Dendritic cell treated with granulocyte-macrophage colony-stimulating factor and Interleukin-4, amounts not matched to agents 40 ng/mL and 50 ng/mL, for 4 days (primary cell): ENCODE data around the gene IL17REL.

ENCODE experiments used
- H3K27ac Mint-ChIP-seq: one replicate; pipeline ENCODE4 v1.8.0; 2022; ENCODE audit warnings: mild to moderate bottlenecking, mixed read lengths
- H3K27me3 Mint-ChIP-seq: one replicate; pipeline ENCODE4 v1.8.0; 2022; ENCODE audit warnings: mild to moderate bottlenecking, mixed read lengths
- H3K36me3 Mint-ChIP-seq: one replicate; pipeline ENCODE4 v1.8.0; 2022; ENCODE audit warnings: low read depth, mixed read lengths
- H3K4me1 Mint-ChIP-seq: one replicate; pipeline ENCODE4 v1.8.0; 2022; ENCODE audit warnings: low read depth, mixed read lengths
- H3K4me3 Mint-ChIP-seq: one replicate; pipeline ENCODE4 v1.8.0; 2022; ENCODE audit warnings: mild to moderate bottlenecking, moderate library complexity, mixed read lengths
- H3K9me3 Mint-ChIP-seq: one replicate; pipeline ENCODE4 v1.8.0; 2022; ENCODE audit warnings: mixed read lengths
- intact Hi-C: fragments of 100-400 bp; cut with micrococcal nuclease; formaldehyde crosslinking; loops from one replicate; pipeline ENCODE4 v1.15.0; 2022

Gene IL17REL

DNA sequence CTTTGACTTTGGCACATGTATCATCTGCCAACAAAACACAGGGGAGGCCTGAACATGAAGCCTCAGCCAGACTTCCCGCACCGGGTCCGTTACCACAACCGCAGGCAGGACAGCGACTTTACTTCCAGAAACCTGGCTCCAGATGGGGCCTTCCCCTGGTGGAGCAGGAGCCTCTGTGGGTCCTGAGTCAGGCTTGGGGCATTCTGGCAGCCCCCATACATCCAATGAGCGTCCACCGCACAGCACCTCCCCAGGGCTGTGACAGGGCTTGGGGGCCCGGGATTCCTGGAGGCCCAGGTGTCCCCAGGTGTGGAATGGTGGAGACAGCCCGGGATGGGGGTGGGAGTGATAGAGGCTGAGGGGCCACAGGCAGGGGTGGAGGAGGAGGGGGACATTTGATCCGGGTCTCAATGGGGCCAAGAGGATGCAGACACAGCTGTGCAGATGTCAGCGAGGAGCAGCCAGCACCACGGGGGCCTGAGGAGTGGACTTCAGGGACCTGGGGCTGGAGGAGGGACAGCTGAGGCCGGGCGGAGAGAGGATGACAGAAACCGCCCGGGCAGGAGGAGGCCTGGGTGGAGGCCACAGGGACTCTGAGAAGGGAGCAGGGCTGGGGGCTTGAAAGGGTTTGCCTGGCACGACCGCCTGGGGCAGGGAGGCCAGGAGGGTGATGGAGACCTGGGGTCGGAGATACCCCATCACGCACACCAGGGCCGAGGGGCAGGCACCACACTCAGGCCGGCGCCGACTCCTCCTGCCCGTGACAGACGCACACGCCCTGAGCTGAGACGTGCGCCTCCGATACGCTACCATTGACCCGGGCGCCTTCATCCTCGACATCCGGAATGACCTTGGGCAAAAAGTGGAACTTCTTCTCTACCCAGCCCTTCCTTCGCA lies 37.0 kb upstream of the IL17REL start:
- intact Hi-C loops: no loop called here
- no peak overlapping the region for H3K27ac Mint-ChIP-seq
- H3K9me3 Mint-ChIP-seq: peaks cover 9% of the 10 kb centered on the region
- H3K4me1 Mint-ChIP-seq: no peaks in the 10 kb centered on the region
- H3K4me3 Mint-ChIP-seq: no peak overlapping the region
- H3K27me3 Mint-ChIP-seq: peaks cover 24% of the 10 kb centered on the region
- H3K36me3 Mint-ChIP-seq: no peaks in the 10 kb centered on the region

DNA sequence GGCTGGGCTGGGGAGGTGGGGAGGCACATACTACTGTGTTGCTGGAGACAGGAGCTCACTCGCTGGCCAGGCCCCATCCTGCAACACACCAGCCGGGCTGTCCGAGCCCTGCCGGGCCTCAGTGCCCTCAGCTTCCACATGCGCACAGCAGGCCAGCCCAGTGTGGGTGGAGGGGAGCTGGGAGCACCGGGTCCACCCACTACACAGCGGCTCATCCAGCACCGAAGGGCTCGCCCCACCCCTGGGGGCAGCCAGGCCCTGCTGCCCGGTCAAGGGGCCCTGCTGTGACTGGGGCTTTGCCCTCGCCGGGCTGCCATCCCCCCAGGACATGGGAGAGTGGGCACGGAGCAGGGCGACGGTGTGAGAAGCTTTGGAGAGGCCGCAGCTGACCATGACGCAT lies 36.3 kb upstream of the IL17REL start:
- Mint-ChIP-seq H3K4me3 (no peak overlapping the region), H3K4me1 (no peaks in the 10 kb centered on the region), H3K9me3 (peaks cover 4% of the 10 kb centered on the region), H3K36me3 (no peaks in the 10 kb centered on the region), H3K27me3 (peaks cover 26% of the 10 kb centered on the region), H3K27ac (no peak overlapping the region)
- intact Hi-C loops: no loop called here

DNA sequence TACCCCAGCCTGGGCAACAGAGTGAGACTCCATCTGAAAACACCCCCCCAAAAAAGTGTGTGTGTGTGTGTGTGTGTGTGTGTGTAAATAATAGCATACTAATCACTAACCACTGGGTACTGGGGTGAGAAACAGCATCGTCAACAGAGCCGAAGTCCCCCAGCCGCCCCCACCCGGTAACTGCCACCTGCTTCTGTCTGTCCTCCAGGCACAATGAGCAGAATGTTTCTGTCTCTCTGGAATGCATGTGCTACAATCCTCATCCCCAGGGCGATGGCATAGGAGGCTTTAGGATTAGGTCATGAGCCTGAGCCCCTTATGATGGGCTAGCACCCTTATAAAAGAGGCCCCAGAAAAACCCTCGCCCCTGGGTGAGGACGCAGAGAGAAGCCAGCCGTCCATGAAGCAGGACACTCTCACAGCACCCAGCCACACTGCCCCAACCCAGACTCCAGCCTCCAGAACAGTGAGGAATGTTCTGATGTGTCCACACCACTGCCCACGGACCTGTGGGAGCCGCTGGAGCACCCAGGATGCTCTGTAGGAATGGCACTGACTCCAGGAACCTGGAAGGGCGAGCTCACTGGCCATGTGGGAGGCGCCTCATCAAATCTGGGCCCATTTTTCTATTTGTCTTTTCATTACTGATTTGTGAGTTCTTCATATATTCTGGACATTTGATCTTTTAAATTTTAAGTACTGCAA lies 35.6 kb upstream of the IL17REL start:
- H3K4me3 Mint-ChIP-seq: no peak overlapping the region
- H3K4me1 Mint-ChIP-seq: no peaks in the 10 kb centered on the region
- H3K27me3 Mint-ChIP-seq: peaks cover 27% of the 10 kb centered on the region
- H3K27ac Mint-ChIP-seq: no peak overlapping the region
- intact Hi-C loops: no loop called here
- H3K9me3 Mint-ChIP-seq: no peaks in the 10 kb centered on the region
- no peaks in the 10 kb centered on the region for H3K36me3 Mint-ChIP-seq

DNA sequence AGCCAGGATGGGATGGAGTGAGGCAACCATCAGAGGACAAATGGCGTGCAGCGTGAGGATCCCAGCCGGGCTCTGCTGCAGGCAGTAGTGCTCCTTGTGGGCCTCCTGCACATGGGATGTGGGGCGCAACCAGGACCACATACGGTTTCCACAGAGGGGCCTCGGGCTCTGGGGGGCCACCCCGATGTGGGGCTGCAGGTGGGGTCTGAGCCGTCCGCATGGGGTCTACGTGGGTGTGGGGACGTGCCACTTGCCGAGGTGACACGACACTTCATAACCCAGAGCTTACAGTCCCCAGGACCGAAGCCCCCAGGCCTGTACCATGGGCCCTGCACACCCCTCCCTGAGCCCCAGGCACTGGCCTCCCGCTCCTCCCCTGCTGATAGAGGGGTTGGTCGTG lies 34.8 kb upstream of the IL17REL start:
- intact Hi-C loops: no loop called here
- H3K4me1 Mint-ChIP-seq: no peaks in the 10 kb centered on the region
- H3K36me3 Mint-ChIP-seq: no peaks in the 10 kb centered on the region
- H3K27ac Mint-ChIP-seq: no peak overlapping the region
- H3K9me3 Mint-ChIP-seq: no peaks in the 10 kb centered on the region
- H3K27me3 Mint-ChIP-seq: peaks cover 33% of the 10 kb centered on the region
- H3K4me3 Mint-ChIP-seq: no peak overlapping the region

DNA sequence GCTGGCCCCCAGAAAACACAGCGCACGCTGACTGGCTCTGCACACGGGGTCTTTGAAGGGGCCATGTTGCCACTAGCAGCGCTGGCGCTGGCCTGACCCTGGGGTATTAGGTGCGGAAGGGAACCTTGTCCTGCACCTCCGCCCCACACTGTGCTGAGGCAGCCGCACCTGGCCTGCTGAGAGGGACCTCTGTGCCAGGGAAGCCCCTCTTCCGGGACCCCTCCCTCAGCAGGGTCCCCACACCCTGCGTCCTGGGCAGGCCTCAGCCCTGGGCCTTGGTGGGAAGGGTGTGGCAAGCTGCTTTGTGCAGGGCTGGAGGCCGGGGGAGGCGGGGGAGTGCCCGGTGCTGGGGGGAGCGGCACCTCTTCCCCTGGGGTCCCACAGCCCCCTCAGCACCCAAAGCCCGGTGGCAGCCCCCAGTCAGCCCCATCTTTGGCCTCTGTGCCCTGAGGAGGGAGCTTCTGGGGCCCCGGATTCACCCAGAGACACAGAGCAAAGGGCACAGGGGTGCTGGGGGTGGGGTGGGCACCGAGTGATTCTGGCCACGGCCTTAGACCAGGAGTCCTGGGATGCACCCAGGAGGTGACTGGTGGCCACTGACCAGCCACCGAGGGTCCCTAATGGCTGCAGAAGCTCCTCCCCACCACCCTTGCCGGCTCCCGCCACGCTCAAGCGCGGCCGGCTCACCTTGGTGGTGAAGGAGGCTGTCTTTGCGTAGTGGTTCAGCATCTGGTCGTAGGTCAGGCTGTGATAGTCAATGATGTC lies 34.1 kb upstream of the IL17REL start:
- Mint-ChIP-seq H3K9me3 (no peaks in the 10 kb centered on the region), H3K27me3 (peaks cover 35% of the 10 kb centered on the region), H3K27ac (no peak overlapping the region), H3K36me3 (no peaks in the 10 kb centered on the region), H3K4me3 (no peak overlapping the region), H3K4me1 (no peaks in the 10 kb centered on the region)
- intact Hi-C loops: no loop called here

DNA sequence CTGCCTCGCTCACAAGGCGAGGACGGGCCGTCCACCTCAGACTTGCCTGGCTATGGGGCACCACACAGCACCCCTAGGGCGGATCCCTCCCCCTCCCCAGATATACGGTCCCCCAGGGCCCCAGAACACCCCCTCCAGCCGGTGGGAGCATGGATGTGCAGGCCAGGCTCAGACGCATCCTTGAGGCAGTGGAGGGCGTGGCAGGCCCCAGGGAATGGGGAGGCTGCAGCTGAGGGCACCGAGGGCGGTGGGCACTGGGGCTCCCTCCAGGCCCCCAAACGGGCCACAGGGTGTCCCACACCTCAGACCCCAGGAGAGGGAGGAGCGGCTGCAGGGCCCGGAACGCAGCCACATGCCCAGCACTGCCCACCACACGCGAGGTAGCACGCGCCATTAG lies 33.5 kb upstream of the IL17REL start:
- no peaks in the 10 kb centered on the region for H3K36me3 Mint-ChIP-seq
- intact Hi-C loops: no loop called here
- H3K4me3 Mint-ChIP-seq: no peak overlapping the region
- no peaks in the 10 kb centered on the region for H3K4me1 Mint-ChIP-seq
- peaks cover 34% of the 10 kb centered on the region for H3K27me3 Mint-ChIP-seq
- H3K9me3 Mint-ChIP-seq: no peaks in the 10 kb centered on the region
- no peak overlapping the region for H3K27ac Mint-ChIP-seq

DNA sequence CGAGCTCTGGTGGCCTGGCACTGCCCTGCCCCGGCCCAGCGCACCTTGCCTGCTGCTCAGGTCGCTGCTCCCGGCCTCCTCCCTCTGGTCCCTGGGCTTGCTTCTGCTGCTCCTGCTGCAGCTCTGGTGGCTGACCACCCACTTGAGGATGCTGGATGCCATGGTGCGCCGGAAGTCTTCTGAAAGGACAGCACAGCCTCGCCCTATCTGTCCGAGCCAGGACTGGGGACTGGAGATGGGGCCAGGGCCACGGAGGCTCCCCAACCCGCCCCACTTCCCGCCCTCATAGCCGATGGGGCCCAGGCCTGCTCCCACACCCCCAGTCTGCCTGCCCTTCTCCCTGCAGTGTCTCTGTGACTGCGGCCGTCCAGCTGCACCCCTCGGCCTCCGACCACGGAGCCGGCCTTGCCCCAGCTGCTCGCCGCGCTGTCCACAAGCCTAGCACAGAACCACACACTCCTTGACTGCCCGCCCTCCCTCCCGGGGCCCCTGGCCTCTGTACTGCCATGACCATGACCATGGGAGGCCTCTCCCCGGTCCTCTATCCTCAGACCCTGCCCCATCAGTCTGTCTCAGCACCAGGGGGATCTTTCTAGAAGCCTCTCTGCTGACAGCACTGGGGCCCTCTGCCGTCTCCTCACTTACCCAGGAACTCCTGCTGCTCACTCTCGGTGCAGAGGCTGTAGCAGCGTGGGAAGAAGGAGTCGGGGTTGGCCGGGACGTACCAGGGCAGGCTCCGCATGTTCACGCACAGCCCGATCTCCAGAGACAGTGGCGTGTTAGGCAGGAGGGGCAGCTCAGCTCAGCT lies 32.9 kb upstream of the IL17REL start:
- H3K27me3 Mint-ChIP-seq: peaks cover 33% of the 10 kb centered on the region

DNA sequence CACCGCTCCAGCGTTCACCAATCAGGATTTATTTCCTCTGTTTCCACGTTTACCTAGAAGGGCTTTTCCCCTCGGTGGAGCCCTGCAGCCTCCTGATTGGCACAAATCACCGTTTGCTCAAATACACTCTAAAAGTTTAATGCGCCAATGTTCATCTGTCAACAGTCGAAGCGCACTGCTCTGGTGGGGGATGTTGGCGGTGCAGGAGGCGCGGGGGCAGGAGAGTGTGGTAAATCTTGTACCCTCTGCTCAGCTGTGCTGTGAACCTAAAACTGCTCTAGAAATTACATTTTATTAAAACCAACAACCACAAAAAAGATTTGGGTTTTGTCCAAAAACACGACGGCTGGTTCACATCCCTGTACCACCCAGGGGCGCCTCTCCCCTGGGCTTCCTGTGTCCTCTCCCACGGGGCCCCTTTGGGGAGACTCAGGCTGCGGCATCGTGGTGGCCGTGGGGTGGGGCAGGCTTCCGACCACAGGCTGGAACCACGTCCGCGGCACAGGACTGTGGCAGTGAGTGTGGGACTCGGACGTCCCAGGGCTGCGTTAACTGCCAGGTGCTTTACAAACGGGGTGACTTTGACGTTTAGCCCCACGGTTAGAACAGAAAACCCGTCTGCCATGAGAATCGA lies 32.0 kb upstream of the IL17REL start:
- no peaks in the 10 kb centered on the region for H3K9me3 Mint-ChIP-seq
- no peak overlapping the region for H3K27ac Mint-ChIP-seq
- H3K4me1 Mint-ChIP-seq: no peaks in the 10 kb centered on the region
- no peak overlapping the region for H3K4me3 Mint-ChIP-seq
- peaks cover 33% of the 10 kb centered on the region for H3K27me3 Mint-ChIP-seq
- intact Hi-C loops: no loop called here
- H3K36me3 Mint-ChIP-seq: no peaks in the 10 kb centered on the region

More for the DNA sequence above, 32.9 kb upstream of the IL17REL start:
- intact Hi-C loops: no loop called here
- Mint-ChIP-seq H3K9me3 (no peaks in the 10 kb centered on the region), H3K4me3 (no peak overlapping the region), H3K4me1 (no peaks in the 10 kb centered on the region), H3K27ac (no peak overlapping the region), H3K36me3 (no peaks in the 10 kb centered on the region)

DNA sequence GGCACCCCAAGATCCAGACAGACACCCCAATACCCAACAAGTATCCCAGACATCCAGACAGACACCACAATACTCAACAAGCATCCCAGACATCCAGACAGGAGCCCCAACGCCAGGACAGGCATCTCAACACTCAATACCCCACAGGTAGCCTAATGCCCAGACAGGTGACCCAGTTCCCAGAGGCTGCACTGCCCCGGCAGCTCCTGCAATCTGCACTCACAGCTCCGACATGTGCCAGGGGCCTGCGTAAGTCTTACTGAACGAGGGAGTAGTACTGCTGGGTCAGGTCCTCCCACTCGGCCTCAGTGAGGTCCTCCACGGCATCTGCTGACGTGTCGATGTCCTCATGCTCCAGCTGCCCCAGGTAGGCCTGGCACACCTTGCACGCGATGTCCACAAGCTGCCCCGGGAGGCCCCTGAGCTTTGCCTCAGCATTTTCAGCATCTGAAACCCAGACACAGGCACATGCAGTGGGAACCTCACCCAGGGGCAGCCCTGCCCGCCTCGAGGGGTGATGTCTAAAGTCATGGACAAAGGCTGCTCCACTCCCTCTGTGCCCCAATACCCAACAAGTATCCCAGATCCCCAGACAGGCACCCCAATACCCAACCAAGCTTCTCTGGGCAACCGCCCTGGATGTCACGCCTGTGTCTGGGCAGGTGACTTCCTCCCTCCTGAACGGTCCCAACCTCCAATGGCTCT lies 28.9 kb upstream of the IL17REL start:
- Mint-ChIP-seq H3K4me1 (no peaks in the 10 kb centered on the region), H3K9me3 (peaks cover 7% of the 10 kb centered on the region), H3K36me3 (no peaks in the 10 kb centered on the region), H3K27me3 (peaks cover 35% of the 10 kb centered on the region), H3K27ac (no peak overlapping the region), H3K4me3 (no peak overlapping the region)
- intact Hi-C loops: no loop called here

DNA sequence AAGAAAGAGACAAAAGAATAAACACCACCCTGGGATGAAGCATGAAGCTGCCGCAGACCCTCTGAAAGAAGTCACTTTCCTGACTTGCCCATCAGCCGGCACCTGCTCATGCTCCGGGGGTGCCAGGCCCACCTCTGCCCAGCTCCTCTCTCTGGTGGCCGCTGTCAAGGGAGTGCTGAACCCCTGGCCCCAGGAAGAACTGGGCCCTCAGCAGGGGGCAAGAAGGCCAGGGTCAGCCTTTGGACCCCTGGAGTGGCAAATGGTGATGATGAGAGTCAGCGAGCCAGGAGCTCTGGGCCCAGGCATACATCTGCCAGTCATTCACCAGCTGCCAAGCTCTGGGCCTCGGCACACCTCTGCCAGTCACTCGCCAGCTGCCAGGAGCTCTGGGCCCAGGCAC lies 28.2 kb upstream of the IL17REL start:
- no peaks in the 10 kb centered on the region for H3K36me3 Mint-ChIP-seq
- no peaks in the 10 kb centered on the region for H3K4me1 Mint-ChIP-seq
- H3K27me3 Mint-ChIP-seq: peaks cover 37% of the 10 kb centered on the region
- H3K9me3 Mint-ChIP-seq: peaks cover 7% of the 10 kb centered on the region
- H3K4me3 Mint-ChIP-seq: no peak overlapping the region
- intact Hi-C loops: no loop called here
- H3K27ac Mint-ChIP-seq: no peak overlapping the region

DNA sequence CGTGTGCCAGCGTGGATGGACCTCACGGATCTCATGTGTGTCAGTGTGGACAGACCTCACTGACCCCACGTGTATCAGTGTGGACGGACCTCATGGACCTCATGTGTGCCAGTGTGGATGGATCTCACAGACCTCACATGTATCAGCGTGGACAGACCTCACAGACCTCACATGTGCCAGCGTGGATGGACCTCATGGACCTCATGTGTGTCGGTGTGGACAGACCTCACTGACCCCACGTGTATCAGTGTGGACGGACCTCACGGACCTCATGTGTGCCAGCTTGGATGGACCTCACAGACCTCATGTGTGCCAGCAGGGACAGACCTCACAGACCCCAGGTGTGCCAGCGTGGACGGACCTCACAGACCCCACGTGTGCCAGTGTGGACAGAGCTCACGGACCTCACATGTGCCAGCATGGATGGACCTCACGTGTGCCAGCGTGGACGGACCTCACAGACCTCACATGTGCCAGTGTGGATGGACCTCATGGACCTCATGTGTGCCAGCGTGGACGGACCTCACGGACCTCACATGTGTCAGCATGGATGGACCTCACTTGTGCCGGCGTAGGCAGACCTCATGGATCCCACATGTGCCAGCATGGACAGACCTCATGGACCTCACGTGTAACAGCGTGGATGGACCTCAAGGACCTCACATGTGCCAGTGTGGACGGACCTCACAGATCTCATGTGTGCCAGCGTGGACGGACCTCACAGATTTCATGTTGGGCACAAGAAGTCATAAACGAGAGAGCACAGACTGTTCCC lies 27.3 kb upstream of the IL17REL start:
- Mint-ChIP-seq H3K4me3 (no peak overlapping the region), H3K27me3 (peaks cover 34% of the 10 kb centered on the region), H3K36me3 (no peaks in the 10 kb centered on the region), H3K9me3 (peaks cover 7% of the 10 kb centered on the region), H3K27ac (no peak overlapping the region), H3K4me1 (no peaks in the 10 kb centered on the region)
- intact Hi-C loops: no loop called here

DNA sequence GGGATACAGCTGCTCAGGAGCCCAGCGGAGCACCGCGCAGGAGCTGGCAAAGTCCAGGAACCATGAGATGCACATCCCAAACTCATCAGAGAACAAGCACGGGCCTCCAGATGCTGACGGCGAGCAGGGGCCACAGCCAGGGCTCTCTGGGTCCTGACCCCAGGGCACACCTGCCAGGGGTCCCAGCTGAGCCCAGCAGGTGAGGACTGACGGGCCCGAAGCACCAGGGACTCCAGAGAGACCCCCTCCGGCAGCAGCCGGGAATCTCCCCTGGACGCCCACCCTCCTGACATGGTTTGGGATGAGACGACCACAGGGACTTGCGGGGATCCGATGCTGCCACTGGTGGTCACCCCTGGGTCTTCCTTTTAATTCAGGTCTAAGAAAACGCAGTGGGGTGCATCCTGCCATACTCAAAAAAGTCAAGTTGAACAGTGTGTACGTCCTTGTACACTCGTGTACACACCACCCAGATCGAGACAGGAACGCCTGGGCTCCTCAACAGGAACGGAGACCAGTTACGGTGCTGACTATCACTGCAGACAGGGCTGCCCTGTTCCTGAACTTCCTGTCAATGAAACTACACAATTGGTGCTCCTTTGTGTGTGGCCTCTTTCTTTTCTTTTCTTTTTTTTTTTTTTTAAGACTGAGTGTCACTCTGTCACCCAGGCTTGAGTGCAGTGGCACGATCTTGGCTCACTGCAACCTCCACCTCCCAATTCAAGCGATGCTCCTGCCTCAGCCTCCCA lies 23.6 kb upstream of the IL17REL start:
- intact Hi-C loops: no loop called here

More for the DNA sequence above, 23.6 kb upstream of the IL17REL start:
- peaks cover 7% of the 10 kb centered on the region for H3K9me3 Mint-ChIP-seq
- no peaks in the 10 kb centered on the region for H3K4me1 Mint-ChIP-seq
- peaks cover 21% of the 10 kb centered on the region for H3K27me3 Mint-ChIP-seq
- no peak overlapping the region for H3K4me3 Mint-ChIP-seq
- no peaks in the 10 kb centered on the region for H3K36me3 Mint-ChIP-seq
- no peak overlapping the region for H3K27ac Mint-ChIP-seq
